H9 (cell line): ENCODE measurements around the gene FAM13A. TPM values are rescaled to one million over a fixed set of nuclear protein-coding genes. Genes with fewer than 3 reads are reported as not detected.

Experiments
- DNase-seq: peaks from one replicate; pipeline ENCODE4 v3.0.0-alpha.2; 2017
- H2AFZ ChIP-seq: one replicate; pipeline ENCODE4 v1.6.1; 2013; ENCODE audit warnings: mild to moderate bottlenecking, low read length, control low read depth, moderate library complexity
- H2AK5ac ChIP-seq: 2 replicates; pipeline ENCODE4 v1.6.1; 2013; ENCODE audit warnings: low read length, control low read depth, mixed read lengths; ENCODE audit not compliant: insufficient read length
- H2BK120ac ChIP-seq: one replicate; pipeline ENCODE4 v1.6.1; 2013; ENCODE audit warnings: low read depth, mild to moderate bottlenecking, low read length, control low read depth, inconsistent platforms; ENCODE audit not compliant: poor library complexity, severe bottlenecking
- H2BK12ac ChIP-seq: 2 replicates; pipeline ENCODE4 v1.6.1; 2013; ENCODE audit warnings: low read length, control low read depth, mixed read lengths, low read depth; ENCODE audit not compliant: insufficient read length
- H2BK15ac ChIP-seq: 2 replicates; pipeline ENCODE4 v1.6.1; 2013; ENCODE audit warnings: low read depth, low read length, control low read depth
- H2BK20ac ChIP-seq: one replicate; pipeline ENCODE4 v1.6.1; 2013; ENCODE audit warnings: low read depth, mild to moderate bottlenecking, low read length, control low read depth, inconsistent platforms; ENCODE audit not compliant: poor library complexity, severe bottlenecking
- H2BK5ac ChIP-seq: 2 replicates; pipeline ENCODE4 v1.6.1; 2013; ENCODE audit warnings: low read length, control low read depth, mixed read lengths; ENCODE audit not compliant: insufficient read length
- H3K14ac ChIP-seq: 2 replicates; pipeline ENCODE4 v1.6.1; 2013; ENCODE audit warnings: low read length, control low read depth; ENCODE audit not compliant: insufficient read depth
- H3K18ac ChIP-seq: 2 replicates; pipeline ENCODE4 v1.6.1; 2013; ENCODE audit warnings: low read depth, mild to moderate bottlenecking, mixed read lengths, low read length, control low read depth; ENCODE audit not compliant: insufficient read length
- H3K23ac ChIP-seq: 2 replicates; pipeline ENCODE4 v1.6.1; 2013; ENCODE audit warnings: low read length, control low read depth, mixed read lengths, low read depth; ENCODE audit not compliant: insufficient read length
- H3K23me2 ChIP-seq: 2 replicates; pipeline ENCODE4 v1.6.1; 2013; ENCODE audit warnings: low read depth, mild to moderate bottlenecking, mixed read lengths, low read length, control low read depth; ENCODE audit not compliant: insufficient read length, poor library complexity, severe bottlenecking
- H3K27ac ChIP-seq: 2 replicates; pipeline ENCODE4 v1.5.1; 2013; ENCODE audit warnings: low read length, control low read depth, mixed read lengths, low read depth; ENCODE audit not compliant: insufficient read length
- H3K27me3 ChIP-seq: 2 replicates; pipeline ENCODE4 v1.6.1; 2013; ENCODE audit warnings: low read length, control low read depth, inconsistent platforms; ENCODE audit not compliant: insufficient read depth
- H3K4ac ChIP-seq: 2 replicates; pipeline ENCODE4 v1.6.1; 2013; ENCODE audit warnings: low read depth, mild to moderate bottlenecking, control low read depth, inconsistent platforms, low read length, moderate library complexity
- H3K4me1 ChIP-seq: 2 replicates; pipeline ENCODE4 v1.6.1; 2013; ENCODE audit warnings: low read length, control low read depth, inconsistent platforms; ENCODE audit not compliant: insufficient read depth
- H3K4me2 ChIP-seq: 2 replicates; pipeline ENCODE4 v1.6.1; 2013; ENCODE audit warnings: low read length, control low read depth, mixed read lengths; ENCODE audit not compliant: insufficient read length, insufficient read depth
- H3K56ac ChIP-seq: 2 replicates; pipeline ENCODE4 v1.6.1; 2013; ENCODE audit warnings: low read depth, mild to moderate bottlenecking, mixed read lengths, low read length, control low read depth; ENCODE audit not compliant: insufficient read length
- H3K79me1 ChIP-seq: 2 replicates; pipeline ENCODE4 v1.6.1; 2013; ENCODE audit warnings: low read depth, mild to moderate bottlenecking, moderate library complexity, low read length, control low read depth, inconsistent platforms; ENCODE audit not compliant: insufficient read depth, poor library complexity, severe bottlenecking
- H3K79me2 ChIP-seq: 2 replicates; pipeline ENCODE4 v1.6.1; 2013; ENCODE audit warnings: low read length, control low read depth, inconsistent platforms; ENCODE audit not compliant: insufficient read depth
- H3K9ac ChIP-seq: 2 replicates; pipeline ENCODE4 v1.6.1; 2013; ENCODE audit warnings: low read length, control low read depth, mixed read lengths; ENCODE audit not compliant: insufficient read length; ENCODE audit errors: extremely low read depth
- H3K9me3 ChIP-seq: one replicate; pipeline ENCODE4 v1.6.1; 2013; ENCODE audit warnings: low read depth, low read length, inconsistent platforms; ENCODE audit not compliant: control insufficient read depth
- H3T11ph ChIP-seq: one replicate; pipeline ENCODE4 v1.6.1; 2013; ENCODE audit warnings: mild to moderate bottlenecking, low read length, control low read depth, inconsistent platforms
- H4K20me1 ChIP-seq: one replicate; pipeline ENCODE4 v1.6.1; 2013; ENCODE audit not compliant: control insufficient read depth, insufficient read length, insufficient read depth
- H4K5ac ChIP-seq: 2 replicates; pipeline ENCODE4 v1.6.1; 2013; ENCODE audit warnings: low read depth, mild to moderate bottlenecking, mixed read lengths, low read length, control low read depth; ENCODE audit not compliant: insufficient read length
- H4K8ac ChIP-seq: replicated peaks from 2 replicates; pipeline ENCODE4 v1.6.1; 2013; ENCODE audit warnings: low read length, control low read depth, mixed read lengths, low read depth; ENCODE audit not compliant: insufficient read length
- H4K91ac ChIP-seq: 2 replicates; pipeline ENCODE4 v1.6.1; 2013; ENCODE audit warnings: low read depth, mild to moderate bottlenecking, moderate library complexity, mixed read lengths, low read length, control low read depth; ENCODE audit not compliant: insufficient read length
- H3K27ac Mint-ChIP-seq, 3 experiments: 2 replicates in 2 of 3; 3 replicates in 1 of 3; pipeline ENCODE4 v1.8.0; 2020 to 2021; ENCODE audit warnings: mixed read lengths in 3 of 3, mild to moderate bottlenecking in 1 of 3, moderate library complexity in 1 of 3
- H3K27me3 Mint-ChIP-seq: 2 replicates; pipeline ENCODE4 v1.8.0; 2021; ENCODE audit warnings: low read depth, mild to moderate bottlenecking, moderate library complexity, mixed read lengths
- H3K36me3 Mint-ChIP-seq, 3 experiments: 2 replicates in 2 of 3; 3 replicates in 1 of 3; pipeline ENCODE4 v1.8.0; 2020 to 2021; ENCODE audit warnings: low read depth in 3 of 3, mixed read lengths in 3 of 3; ENCODE audit not compliant: insufficient read depth in 1 of 3
- H3K4me1 Mint-ChIP-seq, 2 experiments: 2 replicates each; pipeline ENCODE4 v1.8.0; 2020; ENCODE audit warnings: mixed read lengths in 2 of 2
- H3K4me3 Mint-ChIP-seq, 2 experiments: 2 replicates in 1 of 2; 3 replicates in 1 of 2; pipeline ENCODE4 v1.8.0; 2020 to 2021; ENCODE audit warnings: mild to moderate bottlenecking in 2 of 2, mixed read lengths in 2 of 2, moderate library complexity in 1 of 2
- H3K9me3 Mint-ChIP-seq, 2 experiments: 2 replicates in 1 of 2; 3 replicates in 1 of 2; pipeline ENCODE4 v1.8.0; 2020; ENCODE audit warnings: mild to moderate bottlenecking in 2 of 2, mixed read lengths in 2 of 2, moderate library complexity in 1 of 2
- CTCF ChIP-seq: fragments of 200-600 bp; sonication (generic); conservative IDR thresholded peaks from 3 replicates; pipeline ENCODE4 v1.8.0; 2021; ENCODE audit warnings: antibody characterized with exemption, mild to moderate bottlenecking
- WGBS: extraction: QIAGEN DNeasy Blood & Tissue Kit; methylation state at CpG from one replicate; pipeline ENCODE4 v1.1.7; 2013; ENCODE audit warnings: missing lambda C conversion rate, low lambda C conversion rate, mixed read lengths; ENCODE audit not compliant: insufficient read length; ENCODE audit errors: extremely low coverage; 5-methylcytosine and 5-hydroxymethylcytosine counted together
- total RNA-seq: library from RNA; stranded (reverse); gene quantifications from 2 replicates; pipeline ENCODE4 v1.2.1, GENCODE V29; 2021

Gene FAM13A
- total RNA-seq, 1 experiment from 2014 or later, result 12.7 TPM

GRCh38 chr4:89039730-89040338, 17.2 kb downstream of the FAM13A start:
- DNase-seq, result no peak
- no peak overlapping the region for H3K56ac ChIP-seq
- H3K14ac ChIP-seq, result no peak overlapping the region
- H2BK15ac ChIP-seq, result no peak overlapping the region
- no peak overlapping the region for H3K27ac ChIP-seq
- no peak overlapping the region for H2BK20ac ChIP-seq
- Mint-ChIP-seq H3K4me1 (no peaks in the 10 kb centered on the region), H3K4me3 (no peak overlapping the region), H3K27me3 (no peaks in the 10 kb centered on the region), H3K9me3 (peaks cover 27 to 29% of the 10 kb centered on the region in 2 experiments), H3K36me3 (peaks cover 25 to 44% (median 34%) of the 10 kb centered on the region in 3 experiments), H3K27ac (no peak overlapping the region)
- no peaks in the 10 kb centered on the region for H3K4me1 ChIP-seq
- no peak overlapping the region for H2AFZ ChIP-seq
- no peak for TF ChIP-seq CTCF
- H4K91ac ChIP-seq, result no peak overlapping the region
- H3K79me1 ChIP-seq, result peaks cover 5% of the 10 kb centered on the region
- H3K9me3 ChIP-seq, result peaks cover 7% of the 10 kb centered on the region
- H3K9ac ChIP-seq, result no peak overlapping the region
- no peak overlapping the region for H4K5ac ChIP-seq
- no peak overlapping the region for H2BK12ac ChIP-seq
- no peak overlapping the region for H2BK5ac ChIP-seq
- H3K23me2 ChIP-seq, result no peaks in the 10 kb centered on the region
- no peaks in the 10 kb centered on the region; the same call in 1 of the 2 replicates for H3K79me2 ChIP-seq
- no peak overlapping the region for H2AK5ac ChIP-seq
- H3K27me3 ChIP-seq, result no peaks in the 10 kb centered on the region
- WGBS, result no CpG with 5 or more reads among the region's 4 CpGs
- no peak overlapping the region for H3K18ac ChIP-seq
- H3K4ac ChIP-seq, result no peak overlapping the region
- H3K4me2 ChIP-seq, result no peak overlapping the region
- H3K23ac ChIP-seq, result no peak overlapping the region
- H4K8ac ChIP-seq, result no peak overlapping the region
- no peak overlapping the region for H3T11ph ChIP-seq
- no peaks in the 10 kb centered on the region for H4K20me1 ChIP-seq
- no peak overlapping the region for H2BK120ac ChIP-seq
